Duodenal mucosa (tissue), 2 donors: Measurements from ENCODE around the gene AP4B1.

ENCODE experiments used
- H3K27ac ChIP-seq: one replicate; pipeline ENCODE4 v1.7.0; 2013; ENCODE audit warnings: low read depth, low read length
- H3K27me3 ChIP-seq, 2 donors: one replicate each; pipeline ENCODE4 v1.7.0; 2013; ENCODE audit warnings: low read length in 2 of 2, control low read depth in 1 of 2; ENCODE audit not compliant: insufficient read depth in 2 of 2, control insufficient read depth in 1 of 2
- H3K36me3 ChIP-seq, 2 donors: one replicate each; pipeline ENCODE4 v1.7.0; 2013; ENCODE audit warnings: low read length in 2 of 2, control low read depth in 1 of 2; ENCODE audit not compliant: insufficient read depth in 2 of 2, control insufficient read depth in 1 of 2
- H3K4me1 ChIP-seq, 2 donors: one replicate each; pipeline ENCODE4 v1.7.0; 2013; ENCODE audit warnings: low read length in 2 of 2, control low read depth in 1 of 2; ENCODE audit not compliant: insufficient read depth in 2 of 2, control insufficient read depth in 1 of 2
- H3K4me3 ChIP-seq, 2 donors: one replicate each; pipeline ENCODE4 v1.7.0; 2013; ENCODE audit warnings: low read length in 2 of 2, low read depth in 1 of 2
- H3K9ac ChIP-seq, 2 donors: one replicate each; pipeline ENCODE4 v1.7.0; 2013; ENCODE audit warnings: low read length in 2 of 2, low read depth in 1 of 2
- H3K9me3 ChIP-seq, 2 donors: one replicate each; pipeline ENCODE4 v1.7.0; 2013; ENCODE audit warnings: low read length in 2 of 2, control low read depth in 1 of 2; ENCODE audit not compliant: control insufficient read depth in 1 of 2

AP4B1 gene

GRCh38 chr1:113943028-113943811 lies 38.6 kb upstream of the AP4B1 start:
- no peak overlapping the region for H3K4me3 ChIP-seq
- no peaks in the 10 kb centered on the region for H3K27me3 ChIP-seq
- H3K9ac ChIP-seq, result no peak overlapping the region
- H3K4me1 ChIP-seq, result peaks cover 31 to 35% of the 10 kb centered on the region in 2 donors
- peaks cover 17 to 28% of the 10 kb centered on the region in 2 donors for H3K36me3 ChIP-seq
- no peak overlapping the region for H3K27ac ChIP-seq
- H3K9me3 ChIP-seq, result no peaks in the 10 kb centered on the region

- H3K4me3 ChIP-seq, result no peak overlapping the region
- peaks cover 17 to 28% of the 10 kb centered on the region in 2 donors for H3K36me3 ChIP-seq
- peaks cover 24 to 29% of the 10 kb centered on the region in 2 donors for H3K4me1 ChIP-seq
- no peaks in the 10 kb centered on the region for H3K27me3 ChIP-seq
- no peaks in the 10 kb centered on the region for H3K9me3 ChIP-seq
- H3K27ac ChIP-seq, result no peak overlapping the region
- no peak overlapping the region for H3K9ac ChIP-seq
These were observed 37.9 kb upstream of the AP4B1 start for GRCh38 chr1:113942527-113942926.

GRCh38 chr1:113941245-113941559 lies 36.6 kb upstream of the AP4B1 start:
- H3K9me3 ChIP-seq, result no peaks in the 10 kb centered on the region
- peaks cover 17 to 28% of the 10 kb centered on the region in 2 donors for H3K36me3 ChIP-seq
- no peak overlapping the region for H3K27ac ChIP-seq
- H3K9ac ChIP-seq, result no peak overlapping the region
- peaks cover 11 to 15% of the 10 kb centered on the region in 2 donors for H3K4me1 ChIP-seq
- no peak overlapping the region for H3K4me3 ChIP-seq
- no peaks in the 10 kb centered on the region for H3K27me3 ChIP-seq

- no peaks in the 10 kb centered on the region for H3K9me3 ChIP-seq
- H3K4me1 ChIP-seq, result peaks cover 6 to 12% of the 10 kb centered on the region in 2 donors
- peak overlapping the region; percentile 19 to 28 for H3K4me3 ChIP-seq
- H3K27me3 ChIP-seq, result no peaks in the 10 kb centered on the region
- H3K9ac ChIP-seq, result no peak overlapping the region
- peak overlapping the region; percentile 27 for H3K27ac ChIP-seq
- peaks cover 17 to 28% of the 10 kb centered on the region in 2 donors for H3K36me3 ChIP-seq
These were observed 36.0 kb upstream of the AP4B1 start for GRCh38 chr1:113940365-113941244.

GRCh38 chr1:113938192-113938591 lies 33.6 kb upstream of the AP4B1 start:
- no peak overlapping the region for H3K9ac ChIP-seq
- H3K36me3 ChIP-seq, result peaks cover 12 to 18% of the 10 kb centered on the region in 2 donors
- H3K27me3 ChIP-seq, result no peaks in the 10 kb centered on the region
- H3K4me3 ChIP-seq, result no peak overlapping the region
- H3K4me1 ChIP-seq, result peaks cover 16 to 17% of the 10 kb centered on the region in 2 donors
- H3K9me3 ChIP-seq, result no peaks in the 10 kb centered on the region
- H3K27ac ChIP-seq, result no peak overlapping the region

GRCh38 chr1:113937146-113937545 lies 32.5 kb upstream of the AP4B1 start:
- peaks cover 12 to 15% of the 10 kb centered on the region in 2 donors for H3K36me3 ChIP-seq
- peaks cover 21 to 22% of the 10 kb centered on the region in 2 donors for H3K4me1 ChIP-seq
- no peak overlapping the region for H3K4me3 ChIP-seq
- no peaks in the 10 kb centered on the region for H3K27me3 ChIP-seq
- no peak overlapping the region for H3K9ac ChIP-seq
- H3K27ac ChIP-seq, result no peak overlapping the region
- H3K9me3 ChIP-seq, result no peaks in the 10 kb centered on the region

GRCh38 chr1:113935970-113936369 lies 31.4 kb upstream of the AP4B1 start:
- H3K27ac ChIP-seq, result no peak overlapping the region
- H3K4me1 ChIP-seq, result peaks cover 25 to 28% of the 10 kb centered on the region in 2 donors
- H3K36me3 ChIP-seq, result peaks cover 8 to 11% of the 10 kb centered on the region in 2 donors
- no peak overlapping the region for H3K4me3 ChIP-seq
- H3K9ac ChIP-seq, result no peak overlapping the region
- H3K27me3 ChIP-seq, result no peaks in the 10 kb centered on the region
- H3K9me3 ChIP-seq, result no peaks in the 10 kb centered on the region

- Histone ChIP-seq H3K4me1 (peaks cover 27 to 28% of the 10 kb centered on the region in 2 donors), H3K27me3 (no peaks in the 10 kb centered on the region), H3K36me3 (peaks cover under 1 to 3% of the 10 kb centered on the region in 2 donors), H3K27ac (no peak overlapping the region), H3K9ac (no peak overlapping the region), H3K9me3 (no peaks in the 10 kb centered on the region), H3K4me3 (no peak overlapping the region)
These were observed 30.6 kb upstream of the AP4B1 start for GRCh38 chr1:113935176-113935575.

GRCh38 chr1:113934511-113935055 lies 30.0 kb upstream of the AP4B1 start:
- Histone ChIP-seq H3K9me3 (no peaks in the 10 kb centered on the region), H3K27ac (no peak overlapping the region), H3K9ac (no peak overlapping the region), H3K27me3 (no peaks in the 10 kb centered on the region), H3K4me1 (peaks cover 22 to 27% of the 10 kb centered on the region in 2 donors), H3K36me3 (no peaks in the 10 kb centered on the region), H3K4me3 (no peak overlapping the region)

GRCh38 chr1:113934006-113934405 lies 29.4 kb upstream of the AP4B1 start:
- Histone ChIP-seq H3K36me3 (no peaks in the 10 kb centered on the region), H3K9ac (no peak overlapping the region), H3K4me3 (no peak overlapping the region), H3K27me3 (no peaks in the 10 kb centered on the region), H3K9me3 (no peaks in the 10 kb centered on the region), H3K27ac (no peak overlapping the region), H3K4me1 (peaks cover 21 to 27% of the 10 kb centered on the region in 2 donors)
